DMS79 (cell line): ENCODE results near the gene CACNA1B.
"Not testable (repeated sequence)": the region's sequence is repeated elsewhere in the genome, so short reads cannot be mapped to it uniquely, and the experiment has no call there.

Source experiments
- DNase-seq: peaks from one replicate; lab custom pipeline; 2025; lab: John Stamatoyannopoulos, UW

CACNA1B gene

GRCh38 chr9:137866226-137867141 is 11.1 kb upstream of the CACNA1B start:
- DNase-seq = no peak

- DNase-seq = no peak
These were observed 7.2 kb upstream of the CACNA1B start for GRCh38 chr9:137870432-137870831.

- no peak for DNase-seq
These were observed 5.3 kb upstream of the CACNA1B start for GRCh38 chr9:137872296-137872695.

GRCh38 chr9:137873408-137873807 is 4.2 kb upstream of the CACNA1B start:
- DNase-seq = no peak

DNA sequence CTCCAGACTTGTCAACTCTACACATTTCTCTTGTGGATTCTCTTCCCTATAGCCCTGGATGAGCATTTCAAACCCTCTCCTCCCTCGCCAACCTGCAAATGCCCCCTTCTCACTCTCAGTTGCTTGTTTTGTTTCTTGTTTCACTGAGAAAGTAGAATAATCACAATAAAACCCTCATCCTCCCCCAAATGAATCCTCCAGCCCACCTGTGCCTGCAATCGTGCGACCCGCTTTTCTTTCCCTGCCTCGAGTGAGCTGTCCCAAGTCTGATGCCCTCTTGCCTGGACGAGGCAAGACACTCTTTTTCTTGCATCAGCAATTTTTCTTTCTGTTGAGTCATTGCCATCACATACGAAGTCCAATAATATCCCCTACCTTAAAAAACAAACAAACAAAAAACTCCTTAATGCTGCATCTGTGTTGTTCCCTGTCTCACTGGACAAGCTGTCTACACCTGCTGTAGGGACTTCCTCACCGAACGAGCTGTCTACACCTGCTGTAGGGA is 3.7 kb upstream of the CACNA1B start:
- DNase-seq = no peak

DNA sequence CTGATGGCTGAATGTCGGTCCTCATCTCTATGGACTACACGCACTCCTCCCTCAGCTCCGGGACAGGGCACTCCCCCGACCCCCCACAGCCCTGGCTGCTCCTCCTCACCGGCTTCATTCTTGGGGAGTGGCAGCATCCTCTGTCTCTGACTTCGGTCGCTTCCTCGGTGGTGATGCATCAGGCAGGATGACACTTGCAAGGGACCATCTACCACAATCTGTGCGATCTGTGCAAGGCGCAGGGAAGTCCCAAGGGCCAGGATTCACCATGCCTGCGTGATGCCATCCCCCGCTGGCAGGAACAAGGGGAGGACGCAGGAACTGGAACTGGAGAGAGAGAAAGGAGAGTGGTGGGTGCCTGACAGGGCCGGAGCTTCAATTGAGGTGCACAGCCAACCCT is 2.2 kb upstream of the CACNA1B start:
- no peak for DNase-seq

- DNase-seq = no peak
These were observed 1.7 kb upstream of the CACNA1B start for GRCh38 chr9:137875846-137876245.

- DNase-seq = no peak
These were observed 1.3 kb upstream of the CACNA1B start for GRCh38 chr9:137876269-137876668.

GRCh38 chr9:137876781-137877386 is 698 bp upstream of the CACNA1B start:
- no peak for DNase-seq

DNA sequence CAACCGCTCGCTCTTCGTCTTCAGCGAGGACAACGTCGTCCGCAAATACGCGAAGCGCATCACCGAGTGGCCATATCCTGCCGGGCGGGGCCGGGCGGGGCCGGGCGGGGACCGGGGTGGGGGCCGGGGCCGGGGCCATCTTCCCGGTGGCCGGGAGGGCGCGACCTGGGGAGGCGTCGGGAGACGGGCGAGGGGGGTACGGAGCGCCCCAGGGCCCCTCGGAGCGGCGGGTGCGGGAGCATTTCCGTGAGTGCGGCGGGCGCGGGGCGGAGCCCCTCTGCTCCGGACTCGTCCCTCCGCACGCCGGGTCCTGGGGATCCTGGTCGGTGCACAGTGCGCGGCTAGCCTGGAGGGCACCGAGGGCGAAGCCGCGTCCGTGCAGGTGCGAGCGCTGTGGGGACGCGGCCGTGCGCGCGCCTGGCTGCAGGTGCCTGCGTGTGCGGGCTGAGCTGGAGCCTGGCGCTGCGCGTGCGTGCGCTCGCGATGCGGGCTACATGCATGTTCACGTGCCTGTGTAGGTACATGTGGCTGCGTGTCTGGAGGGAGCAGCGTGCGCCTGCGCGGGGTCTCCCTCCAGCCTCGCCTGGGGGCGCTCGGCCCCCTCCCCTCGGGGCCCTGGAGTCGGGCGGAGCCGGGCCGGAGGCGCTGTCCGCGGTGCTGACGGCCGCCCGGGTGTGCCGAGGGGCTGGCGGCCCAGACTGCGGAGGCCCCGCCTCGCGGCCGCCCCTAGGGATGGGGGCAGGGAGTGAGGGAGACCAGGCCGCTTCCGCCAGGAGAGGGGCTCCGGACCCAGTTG is 762 bp downstream of the CACNA1B start:
- no peak for DNase-seq

GRCh38 chr9:137879052-137879451 is 1.5 kb downstream of the CACNA1B start:
- DNase-seq = no peak

- no peak for DNase-seq
These were observed 2.1 kb downstream of the CACNA1B start for GRCh38 chr9:137879566-137880150.

- DNase-seq = no peak
These were observed 2.8 kb downstream of the CACNA1B start for GRCh38 chr9:137880160-137880975.

- no peak for DNase-seq
These were observed 3.5 kb downstream of the CACNA1B start for GRCh38 chr9:137880976-137881530.

DNA sequence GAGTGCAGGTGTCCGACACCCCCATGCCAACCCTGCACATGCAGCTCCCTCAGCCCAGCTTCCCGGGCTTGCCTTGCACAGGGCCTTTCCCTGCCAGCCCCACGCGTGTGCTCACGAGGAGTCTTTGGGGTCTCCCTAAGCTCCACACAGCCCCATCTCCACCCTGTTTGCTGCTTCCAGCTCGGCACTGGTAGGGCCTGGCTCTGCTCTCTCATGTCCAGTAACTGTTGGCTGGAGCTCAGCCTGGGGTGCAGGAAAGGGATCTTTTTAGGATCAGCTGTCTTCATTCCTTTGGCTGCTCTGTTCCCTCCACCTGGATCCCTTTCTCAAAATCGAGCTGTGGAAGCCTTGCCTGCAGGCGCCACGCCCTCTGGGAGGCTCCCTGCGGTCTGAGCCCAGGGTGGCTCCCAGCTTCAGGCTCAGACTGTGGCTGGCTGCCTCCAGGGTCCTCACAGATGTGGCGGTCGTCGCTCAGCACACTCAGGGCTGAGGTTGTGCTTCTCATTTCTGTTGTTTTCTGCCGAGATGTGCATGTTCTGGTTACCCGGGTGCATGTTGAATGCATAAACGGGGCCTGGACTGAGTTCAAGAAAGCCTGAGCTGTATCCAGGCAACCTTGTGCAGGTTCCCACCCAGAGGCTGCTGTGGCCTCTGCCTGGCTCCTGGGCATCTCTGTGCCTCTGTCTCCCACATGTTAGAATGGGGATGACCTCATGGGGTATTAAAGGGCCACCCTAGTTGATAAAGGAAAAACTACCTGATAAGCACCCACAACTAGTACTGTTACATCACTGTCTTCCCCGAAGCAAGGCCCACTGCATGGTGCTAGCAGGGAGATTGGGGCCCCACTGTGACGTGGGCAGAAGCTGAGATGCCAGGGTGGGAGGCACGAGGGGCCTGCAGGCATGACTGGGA is 4.3 kb downstream of the CACNA1B start:
- no peak for DNase-seq

DNA sequence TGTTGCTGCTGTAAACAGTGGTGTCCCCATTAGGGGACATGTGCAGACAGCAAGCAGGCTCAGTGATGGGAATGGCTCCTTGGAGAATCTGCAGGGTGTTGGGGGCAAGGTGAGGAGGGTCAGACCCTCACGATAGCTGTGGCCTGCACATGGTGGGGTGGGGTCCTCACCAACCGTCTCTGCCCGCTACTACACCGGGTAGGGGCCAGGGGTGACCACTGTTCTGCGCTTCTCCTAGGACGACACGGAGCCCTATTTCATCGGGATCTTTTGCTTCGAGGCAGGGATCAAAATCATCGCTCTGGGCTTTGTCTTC is 4.9 kb downstream of the CACNA1B start:
- DNase-seq = no peak

DNA sequence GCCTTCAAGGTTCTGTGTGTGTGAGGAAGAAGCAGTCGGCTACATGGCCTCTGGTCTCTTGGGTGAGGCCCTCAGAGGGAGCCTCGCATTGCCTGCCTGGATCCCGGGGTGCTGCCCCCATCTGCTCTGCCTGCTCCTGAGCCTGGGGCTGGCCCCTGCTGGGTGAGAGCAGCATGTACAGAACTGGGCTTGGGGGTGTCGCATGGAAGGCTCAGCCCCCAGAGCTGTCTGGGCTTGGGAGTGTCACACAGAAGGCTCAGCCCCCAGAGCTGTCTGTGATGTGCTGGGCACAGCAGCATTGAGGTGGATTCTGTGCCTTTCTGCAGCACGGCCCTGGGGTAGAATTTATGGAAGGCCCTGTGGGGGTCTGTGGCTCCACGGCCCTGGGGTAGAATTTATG is 6.4 kb downstream of the CACNA1B start:
- not testable (repeated sequence) for DNase-seq

DNA sequence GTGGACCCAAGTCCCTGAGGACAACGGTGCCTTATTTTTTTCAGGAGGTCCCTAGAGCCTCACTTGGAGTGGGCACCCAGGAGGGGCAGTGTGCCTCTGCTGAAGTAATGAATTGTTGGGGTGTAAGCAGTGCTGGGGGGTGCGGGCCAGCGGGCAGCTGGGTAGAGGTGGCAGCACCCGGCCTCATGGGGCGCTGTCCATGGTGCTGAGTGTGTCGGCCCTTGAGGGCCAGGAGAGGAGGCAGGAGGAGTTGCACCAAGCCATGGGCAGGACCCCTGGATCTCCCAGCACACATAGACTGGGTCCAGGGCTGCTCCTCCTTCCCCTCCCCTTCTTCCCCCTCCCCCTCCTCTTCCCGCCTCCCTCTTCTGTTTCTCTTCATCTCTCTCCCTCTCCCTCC is 7.0 kb downstream of the CACNA1B start:
- not testable (repeated sequence) for DNase-seq

DNA sequence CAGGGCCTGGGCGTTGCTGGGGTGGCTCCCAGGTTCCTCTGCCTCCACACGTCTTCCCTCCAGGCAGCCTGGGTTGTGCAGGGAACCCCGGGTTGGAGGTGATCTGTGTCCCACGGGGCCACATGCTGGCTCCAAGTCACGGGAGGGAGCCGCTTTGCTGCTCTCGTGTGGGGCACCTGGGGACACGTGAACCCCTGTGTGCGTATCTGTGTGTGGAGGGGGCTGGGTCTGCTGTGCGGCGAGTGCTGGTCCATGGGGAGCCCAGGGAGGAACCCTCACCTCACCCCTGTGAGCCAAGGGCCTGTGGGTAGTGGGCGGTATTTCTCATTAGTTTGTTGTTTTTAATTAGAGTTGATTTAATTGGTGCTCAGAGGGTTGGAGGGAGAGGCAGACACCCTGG is 7.5 kb downstream of the CACNA1B start:
- DNase-seq = not testable (repeated sequence)

- not testable (repeated sequence) for DNase-seq
These were observed 11.0 kb downstream of the CACNA1B start for GRCh38 chr9:137888621-137889020.
